D721Med (cell line): Measurements from ENCODE around the gene POLR2H.
A peak's percentile ranks its signal among the peaks of the same experiment; 100 is the strongest.
"Not testable (repeated sequence)": the region's sequence is repeated elsewhere in the genome, so short reads cannot be mapped to it uniquely, and the experiment has no call there.

Experiments
- DNase-seq: peaks from one replicate; pipeline ENCODE4 v3.0.0; 2011; ENCODE audit warnings: low spot score; ENCODE audit not compliant: insufficient read length
- FAIRE-seq: peaks from 2 replicates; lab custom pipeline; 2011; peaks lifted over from hg19 to GRCh38; lab: Jason Lieb, UNC
- CTCF ChIP-seq: IDR thresholded peaks from 2 replicates; pipeline ENCODE4 v1.5.1; 2012; ENCODE audit warnings: mild to moderate bottlenecking, control low read depth; ENCODE audit not compliant: insufficient read depth; ENCODE audit errors: missing control alignments

Gene POLR2H

GRCh38 chr3:184335661-184336546 is 25.6 kb upstream of the POLR2H start:
- DNase-seq: peak; percentile 70
- no peak for FAIRE-seq

GRCh38 chr3:184336547-184337398 is 24.7 kb upstream of the POLR2H start:
- no peak for TF ChIP-seq CTCF
- FAIRE-seq (no peak), DNase-seq (no peak)

More at GRCh38 chr3:184335661-184336546, 25.6 kb upstream of the POLR2H start:
- TF ChIP-seq CTCF: no peak

GRCh38 chr3:184337399-184337714 is 24.2 kb upstream of the POLR2H start, which contains the start of gene FAM131A:
Gene FAM131A (plus strand): TSS chr3:184337600. CDS start chr3:184337631, 31 bp downstream.
- FAIRE-seq (no peak), DNase-seq (no peak)
- no peak for TF ChIP-seq CTCF

GRCh38 chr3:184337981-184338380 is 23.5 kb upstream of the POLR2H start:
- FAIRE-seq: no peak
- no peak for DNase-seq
- no peak for TF ChIP-seq CTCF

GRCh38 chr3:184338511-184338945 is 23.0 kb upstream of the POLR2H start:
- TF ChIP-seq CTCF: no peak
- DNase-seq: peak; percentile 94
- FAIRE-seq: no peak

GRCh38 chr3:184339001-184339400 is 22.5 kb upstream of the POLR2H start:
- TF ChIP-seq CTCF: no peak
- FAIRE-seq (no peak), DNase-seq (no peak)

GRCh38 chr3:184339451-184340135 is 21.9 kb upstream of the POLR2H start:
- not testable (repeated sequence) for DNase-seq, FAIRE-seq
